Keratinocyte (primary cell): ENCODE results near the gene SCRN1. TPM values are rescaled to one million over a fixed set of nuclear protein-coding genes. Genes with fewer than 3 reads are reported as not detected.

ENCODE experiments used
- DNase-seq: peaks from one replicate; pipeline ENCODE4 v3.0.0-alpha.2; 2011; ENCODE audit warnings: low read depth, missing footprints, low spot score
- FAIRE-seq: peaks from 2 replicates; lab custom pipeline; 2011; peaks lifted over from hg19 to GRCh38; lab: Jason Lieb, UNC
- H2AFZ ChIP-seq: 2 replicates; pipeline ENCODE4 v1.6.0; 2012; ENCODE audit warnings: low read length, control low read depth, inconsistent platforms; ENCODE audit not compliant: control insufficient read depth
- H3K27ac ChIP-seq: 2 replicates; pipeline ENCODE4 v1.5.1; 2011; ENCODE audit warnings: low read length; ENCODE audit not compliant: control insufficient read depth, insufficient read depth
- H3K27me3 ChIP-seq: 3 replicates; pipeline ENCODE4 v1.6.0; 2011; ENCODE audit warnings: low read length; ENCODE audit not compliant: control insufficient read depth, insufficient read depth; ENCODE audit errors: extremely low read depth
- H3K36me3 ChIP-seq, 2 experiments: 2 replicates in 1 of 2; 3 replicates in 1 of 2; pipeline ENCODE4 v1.5.1; 2011; ENCODE audit warnings: low read length in 2 of 2, mild to moderate bottlenecking in 1 of 2; ENCODE audit not compliant: control insufficient read depth in 2 of 2, insufficient read depth in 2 of 2; ENCODE audit errors: extremely low read depth in 1 of 2
- H3K4me1 ChIP-seq: 3 replicates; pipeline ENCODE4 v1.5.1; 2011; ENCODE audit warnings: low read length; ENCODE audit not compliant: control insufficient read depth, insufficient read depth; ENCODE audit errors: extremely low read depth
- H3K4me2 ChIP-seq: 3 replicates; pipeline ENCODE4 v1.6.0; 2011; ENCODE audit warnings: low read depth, low read length; ENCODE audit not compliant: control insufficient read depth, insufficient read depth; ENCODE audit errors: extremely low read depth
- H3K4me3 ChIP-seq, 3 experiments: fragments of 200-600 bp in 1 of 3; sonication (generic) in 1 of 3; 2 replicates in 2 of 3; 3 replicates in 1 of 3; pipeline ENCODE4 v1.5.1; 2011 to 2016; ENCODE audit warnings: low read length in 3 of 3, mild to moderate bottlenecking in 3 of 3, control low read depth in 2 of 3, inconsistent platforms in 1 of 3, low read depth in 1 of 3, mixed read lengths in 1 of 3, mixed run types in 1 of 3, moderate library complexity in 1 of 3; ENCODE audit not compliant: control insufficient read depth in 2 of 3, insufficient read depth in 2 of 3; ENCODE audit errors: extremely low read depth in 1 of 3
- H3K79me2 ChIP-seq: 2 replicates; pipeline ENCODE4 v1.6.0; 2012; ENCODE audit warnings: low read length; ENCODE audit not compliant: control insufficient read depth, insufficient read depth
- H3K9ac ChIP-seq: 3 replicates; pipeline ENCODE4 v1.6.0; 2011; ENCODE audit warnings: low read length; ENCODE audit not compliant: control insufficient read depth, insufficient read depth; ENCODE audit errors: extremely low read depth
- H3K9me1 ChIP-seq: 3 replicates; pipeline ENCODE4 v1.6.0; 2011; ENCODE audit warnings: low read length; ENCODE audit not compliant: control insufficient read depth, insufficient read depth; ENCODE audit errors: extremely low read depth
- H3K9me3 ChIP-seq: 2 replicates; pipeline ENCODE4 v1.5.1; 2012; ENCODE audit warnings: low read depth, low read length; ENCODE audit not compliant: control insufficient read depth
- H4K20me1 ChIP-seq: 3 replicates; pipeline ENCODE4 v1.6.0; 2011; ENCODE audit warnings: low read length; ENCODE audit not compliant: control insufficient read depth, insufficient read depth; ENCODE audit errors: extremely low read depth
- CTCF ChIP-seq, 3 experiments: IDR thresholded peaks in 1 of 3; conservative IDR thresholded peaks in 1 of 3; optimal IDR thresholded peaks in 1 of 3; 2 replicates in 2 of 3; 3 replicates in 1 of 3; pipeline versions ENCODE3 to v1.5.1; 2011; ENCODE audit warnings: low read length in 3 of 3, mild to moderate bottlenecking in 3 of 3, moderate library complexity in 2 of 3, control low read depth in 1 of 3, inconsistent platforms in 1 of 3; ENCODE audit not compliant: insufficient read depth in 2 of 3; ENCODE audit errors: extremely low read depth in 1 of 3
- EZH2 ChIP-seq: IDR thresholded peaks from one replicate; pipeline ENCODE4 v1.6.1; 2012; ENCODE audit warnings: inconsistent platforms, mild to moderate bottlenecking, low read length, moderate library complexity
- dilution Hi-C: fragments of 300-500 bp; cut with MboI; formaldehyde crosslinking; loops from one replicate; pipeline ENCODE4 v1.7.0; 2020; ENCODE audit warnings: low sequenced_read_pairs; ENCODE audit not compliant: extremely low pct_ligation_motif_present
- polyA plus RNA-seq, 5 experiments: library from polyadenylated mRNA; depleted of rRNA in 3 of 5; stranded (reverse) in 3 of 5; stranded (forward) in 1 of 5; unstranded in 1 of 5; fragments of >200 nt; gene quantifications; 1 replicate in 1 of 5; 2 replicates in 3 of 5; 3 replicates in 1 of 5; pipeline versions ENCODE4 v1.2.1 to v1.2.3, GENCODE V29; 2011 to 2012; ENCODE audit warnings: missing spikeins in 2 of 5, low read depth in 1 of 5, low replicate concordance in 1 of 5

The SCRN1 gene
- polyA plus RNA-seq, 1 donor (not counting 4 experiments of a cell fraction or from before 2014, with no cell fraction given): 52.3 TPM

GRCh38 chr7:29977886-29978651 lies 11.5 kb downstream of the SCRN1 start:
- TF ChIP-seq CTCF (optimal IDR thresholded peaks at IDR 0.05 in 1 of 3, IDR thresholded peaks at IDR 0.05 in 1 of 3, conservative IDR thresholded peaks at IDR 0.05 in 1 of 3; ENCODE audit: extremely low read depth in 1 of 3, insufficient read depth in 2 of 3, low read length in 3 of 3) (peak in 1 of 3 experiments; percentile 37), EZH2 (no peak)
- no peak overlapping the region for H3K9ac ChIP-seq
- no peak overlapping the region for H2AFZ ChIP-seq
- peaks cover 70% of the 10 kb centered on the region for H3K79me2 ChIP-seq
- H3K36me3 ChIP-seq: no peaks in the 10 kb centered on the region
- H3K4me2 ChIP-seq: no peak overlapping the region
- no peak for FAIRE-seq
- no peak overlapping the region for H3K27ac ChIP-seq
- H3K9me3 ChIP-seq: no peaks in the 10 kb centered on the region
- no peaks in the 10 kb centered on the region for H3K27me3 ChIP-seq
- DNase-seq: no peak
- no peak overlapping the region for H3K4me3 ChIP-seq
- dilution Hi-C loops: no loop called here
- H3K4me1 ChIP-seq: no peaks in the 10 kb centered on the region
- H4K20me1 ChIP-seq: no peaks in the 10 kb centered on the region
- no peaks in the 10 kb centered on the region for H3K9me1 ChIP-seq

- DNase-seq (no peak), FAIRE-seq (peak; percentile 32)
- Histone ChIP-seq H4K20me1 (no peaks in the 10 kb centered on the region), H3K4me1 (no peaks in the 10 kb centered on the region), H3K4me2 (no peak overlapping the region), H3K36me3 (no peaks in the 10 kb centered on the region), H2AFZ (no peak overlapping the region), H3K9ac (no peak overlapping the region), H3K27ac (no peak overlapping the region), H3K27me3 (no peaks in the 10 kb centered on the region), H3K9me1 (no peaks in the 10 kb centered on the region), H3K79me2 (peaks cover 72% of the 10 kb centered on the region), H3K4me3 (no peak overlapping the region), H3K9me3 (no peaks in the 10 kb centered on the region)
- dilution Hi-C loops: no loop called here
- TF ChIP-seq EZH2 (no peak), CTCF (optimal IDR thresholded peaks at IDR 0.05 in 1 of 3, IDR thresholded peaks at IDR 0.05 in 1 of 3, conservative IDR thresholded peaks at IDR 0.05 in 1 of 3; ENCODE audit: extremely low read depth in 1 of 3, insufficient read depth in 2 of 3, low read length in 3 of 3) (no peak)
Observed at GRCh38 chr7:29976673-29977415, 12.8 kb downstream of the SCRN1 start.
